PC-9 (cell line): ENCODE measurements around the gene RAP1GAP2. TPM values are rescaled to one million over a fixed set of nuclear protein-coding genes. Genes with fewer than 3 reads are reported as not detected.

Source experiments
- BruUV-seq: library from RNA; stranded (reverse); fragments of 400-500 nt; replicated peaks from 2 replicates; lab custom pipeline; 2021; lab: Mats Ljungman, UMichigan
- CTCF ChIA-PET: fragments of 300-600 bp; sonication (Branson Sonifier 250); formaldehyde crosslinking; loops from one replicate; lab custom pipeline; 2022; ENCODE audit warnings: antibody characterized with exemption; lab: Charles Lee
- POLR2A ChIA-PET: fragments of 300-600 bp; sonication (Branson Sonifier 250); formaldehyde crosslinking; loops from one replicate; lab custom pipeline; 2022; ENCODE audit warnings: antibody characterized with exemption; ENCODE audit not compliant: unreplicated experiment; lab: Charles Lee
- DNase-seq, 2 experiments: peaks; one replicate each; pipeline versions ENCODE4 v3.0.0 to v3.0.0-alpha.2; 2015 to 2022; ENCODE audit warnings: mixed read lengths in 1 of 2
- H2AFZ ChIP-seq: fragments of 200-600 bp; sonication (generic); 2 replicates; pipeline ENCODE4 v1.8.1; 2017; ENCODE audit warnings: antibody characterized with exemption
- H3F3A ChIP-seq: fragments of 200-600 bp; sonication (generic); 2 replicates; pipeline ENCODE4 v1.8.1; 2017; ENCODE audit warnings: antibody characterized with exemption, mild to moderate bottlenecking, low read depth; ENCODE audit not compliant: insufficient read depth
- H3K27ac ChIP-seq: fragments of 200-600 bp; sonication (generic); 2 replicates; pipeline ENCODE4 v1.6.1; 2016; ENCODE audit warnings: mixed run types
- H3K27me3 ChIP-seq: fragments of 200-600 bp; sonication (generic); 2 replicates; pipeline ENCODE4 v1.6.1; 2016; ENCODE audit warnings: low read depth, mixed run types; ENCODE audit not compliant: insufficient read depth
- H3K36me3 ChIP-seq: fragments of 200-600 bp; sonication (generic); 2 replicates; pipeline ENCODE4 v1.6.1; 2016; ENCODE audit warnings: low read depth, mixed run types
- H3K4me1 ChIP-seq: fragments of 200-600 bp; sonication (generic); replicated peaks from 2 replicates; pipeline ENCODE4 v1.6.1; 2016; ENCODE audit warnings: mixed run types; ENCODE audit not compliant: insufficient read depth
- H3K4me2 ChIP-seq: fragments of 200-600 bp; sonication (generic); 2 replicates; pipeline ENCODE4 v1.6.1; 2017; ENCODE audit warnings: mixed run types
- H3K4me3 ChIP-seq: fragments of 200-600 bp; sonication (generic); 2 replicates; pipeline ENCODE4 v1.6.1; 2016; ENCODE audit warnings: mixed run types
- H3K79me2 ChIP-seq: fragments of 200-600 bp; sonication (generic); 2 replicates; pipeline ENCODE4 v1.6.1; 2017; ENCODE audit warnings: low read depth, mixed run types
- H3K9me2 ChIP-seq: fragments of 200-600 bp; sonication (generic); 2 replicates; pipeline ENCODE4 v1.8.1; 2017; ENCODE audit warnings: mild to moderate bottlenecking; ENCODE audit not compliant: insufficient read depth
- H3K9me3 ChIP-seq: fragments of 200-600 bp; sonication (generic); 2 replicates; pipeline ENCODE4 v1.8.1; 2016; ENCODE audit warnings: low read depth; ENCODE audit not compliant: insufficient read depth
- H4K20me1 ChIP-seq: fragments of 200-600 bp; sonication (generic); 2 replicates; pipeline ENCODE4 v1.8.1; 2017; ENCODE audit not compliant: insufficient read depth
- EZH2 ChIP-seq: fragments of 200-600 bp; sonication (generic); IDR thresholded peaks from 2 replicates; pipeline ENCODE4 v1.8.0; 2017; ENCODE audit warnings: antibody characterized with exemption, low read depth
- intact Hi-C: fragments of 100-400 bp; cut with micrococcal nuclease; formaldehyde crosslinking; loops from one replicate; pipeline ENCODE4 v1.10.0; 2022; ENCODE audit not compliant: unreplicated experiment
- total RNA-seq: library from RNA; stranded (reverse); gene quantifications from 2 replicates; pipeline ENCODE4 v1.2.3, GENCODE V29; 2021
- TF ChIP-seq, protein P1 (sequence below): fragments of 200-600 bp; sonication (generic); conservative IDR thresholded peaks from 2 replicates; pipeline ENCODE4 v1.6.1; 2017; ENCODE audit warnings: mixed run types, antibody characterized with exemption, mild to moderate bottlenecking, moderate library complexity

RAP1GAP2 gene
- total RNA-seq, 1 experiment from 2014 or later, result 10.1 TPM

DNA sequence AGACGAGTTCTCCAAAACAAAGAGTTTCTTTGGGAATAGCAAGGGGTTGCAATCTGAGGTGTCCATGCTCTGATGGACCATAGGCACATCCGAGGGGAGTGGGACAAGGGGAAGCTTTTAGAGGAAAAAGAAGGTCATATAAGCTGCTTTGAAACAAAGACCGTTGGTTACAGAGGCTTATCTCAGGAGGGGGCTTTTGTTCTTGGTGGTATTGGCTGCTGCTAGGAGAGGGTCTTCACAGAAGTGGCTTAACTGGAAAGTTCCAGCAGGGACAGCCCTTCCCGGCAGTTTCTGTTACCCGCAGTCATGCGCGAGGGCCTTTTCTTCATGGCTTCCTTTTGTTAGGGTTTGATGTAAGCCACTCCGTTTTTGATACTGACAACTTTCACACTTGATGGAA is 76.0 kb downstream of the RAP1GAP2 start:
- no peaks in the 10 kb centered on the region for H3K36me3 ChIP-seq
- H3K9me2 ChIP-seq, result no peaks in the 10 kb centered on the region
- POLR2A ChIA-PET, result no interaction called here
- H3K4me2 ChIP-seq, result no peak overlapping the region
- intact Hi-C loops, result no loop called here
- DNase-seq, result no peak
- H3K9me3 ChIP-seq, result no peaks in the 10 kb centered on the region
- BruUV-seq, result no TSS peak
- no peaks in the 10 kb centered on the region for H4K20me1 ChIP-seq
- CTCF ChIA-PET, result no interaction called here
- H3F3A ChIP-seq, result no peaks in the 10 kb centered on the region
- TF ChIP-seq EZH2, result no peak
- TF ChIP-seq, protein P1, sequence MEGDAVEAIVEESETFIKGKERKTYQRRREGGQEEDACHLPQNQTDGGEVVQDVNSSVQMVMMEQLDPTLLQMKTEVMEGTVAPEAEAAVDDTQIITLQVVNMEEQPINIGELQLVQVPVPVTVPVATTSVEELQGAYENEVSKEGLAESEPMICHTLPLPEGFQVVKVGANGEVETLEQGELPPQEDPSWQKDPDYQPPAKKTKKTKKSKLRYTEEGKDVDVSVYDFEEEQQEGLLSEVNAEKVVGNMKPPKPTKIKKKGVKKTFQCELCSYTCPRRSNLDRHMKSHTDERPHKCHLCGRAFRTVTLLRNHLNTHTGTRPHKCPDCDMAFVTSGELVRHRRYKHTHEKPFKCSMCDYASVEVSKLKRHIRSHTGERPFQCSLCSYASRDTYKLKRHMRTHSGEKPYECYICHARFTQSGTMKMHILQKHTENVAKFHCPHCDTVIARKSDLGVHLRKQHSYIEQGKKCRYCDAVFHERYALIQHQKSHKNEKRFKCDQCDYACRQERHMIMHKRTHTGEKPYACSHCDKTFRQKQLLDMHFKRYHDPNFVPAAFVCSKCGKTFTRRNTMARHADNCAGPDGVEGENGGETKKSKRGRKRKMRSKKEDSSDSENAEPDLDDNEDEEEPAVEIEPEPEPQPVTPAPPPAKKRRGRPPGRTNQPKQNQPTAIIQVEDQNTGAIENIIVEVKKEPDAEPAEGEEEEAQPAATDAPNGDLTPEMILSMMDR, result no peak
- peaks cover 5% of the 10 kb centered on the region; the same call in 1 of the 2 replicates for H3K4me1 ChIP-seq
- no peak overlapping the region for H3K27ac ChIP-seq
- no peak overlapping the region for H2AFZ ChIP-seq
- H3K4me3 ChIP-seq, result no peak overlapping the region
- no peaks in the 10 kb centered on the region for H3K27me3 ChIP-seq
- no peaks in the 10 kb centered on the region for H3K79me2 ChIP-seq

DNA sequence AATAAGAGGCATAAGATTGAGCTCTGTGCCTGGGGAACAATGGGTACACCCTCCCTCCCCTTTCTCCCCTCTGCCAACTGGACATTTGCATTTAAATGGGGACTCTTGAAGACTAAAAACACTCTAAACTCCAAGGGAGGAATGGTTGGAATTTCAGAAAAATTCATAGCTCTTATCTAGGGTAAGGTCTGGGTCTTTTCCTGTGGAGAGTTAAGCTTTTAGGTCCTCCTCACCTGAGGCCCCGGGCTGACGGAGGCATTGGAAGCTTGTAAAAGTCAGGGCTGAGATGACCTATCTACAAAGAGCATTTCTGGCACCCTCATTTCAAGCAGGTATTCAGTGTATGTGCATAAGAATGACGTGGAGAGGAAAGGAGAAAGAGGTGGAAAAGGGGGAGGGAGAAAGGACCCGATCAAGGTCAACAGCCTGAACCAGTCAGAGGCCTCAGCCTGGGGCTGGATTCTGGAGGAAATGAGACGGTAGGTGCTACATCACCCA is 78.0 kb downstream of the RAP1GAP2 start:
- Histone ChIP-seq H3K4me1 (no peaks in the 10 kb centered on the region), H4K20me1 (no peaks in the 10 kb centered on the region), H2AFZ (no peak overlapping the region), H3K4me2 (no peak overlapping the region), H3K27ac (no peak overlapping the region), H3K79me2 (no peaks in the 10 kb centered on the region), H3K4me3 (no peak overlapping the region), H3K9me2 (no peaks in the 10 kb centered on the region), H3K9me3 (no peaks in the 10 kb centered on the region), H3K36me3 (no peaks in the 10 kb centered on the region), H3F3A (no peaks in the 10 kb centered on the region), H3K27me3 (no peaks in the 10 kb centered on the region)
- peak in 1 of 2 experiments; percentile 24 for DNase-seq
- POLR2A ChIA-PET, result interaction anchor here (0.6 kb wide), 1 partner anchor 492 kb away, joined by 4 read pairs; no protein-coding TSS in a partner anchor
- TF ChIP-seq, protein P1, result no peak
- no peak for TF ChIP-seq EZH2
- CTCF ChIA-PET, result no interaction called here
- intact Hi-C loops, result no loop called here
- BruUV-seq, result no TSS peak

DNA sequence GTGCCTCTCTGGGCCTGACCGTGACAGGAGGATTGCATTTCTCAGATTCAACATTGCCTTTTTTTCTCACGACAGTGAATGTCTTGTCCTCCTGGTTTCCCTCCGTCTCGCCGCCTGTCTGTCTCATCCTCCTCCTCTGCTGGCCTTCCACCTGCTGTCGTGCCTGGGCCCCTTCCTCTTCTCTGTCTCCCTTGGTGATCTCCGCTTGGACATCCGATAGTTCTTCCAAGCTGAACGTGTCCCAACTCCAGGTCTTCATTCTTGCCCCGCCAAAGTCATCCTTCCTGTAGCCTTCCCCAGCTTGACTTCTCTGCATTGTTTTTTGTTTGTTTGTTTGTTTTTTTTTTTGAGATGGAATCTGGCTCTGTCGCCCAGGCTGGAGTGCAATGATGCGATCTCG is 79.4 kb downstream of the RAP1GAP2 start:
- H3K4me1 ChIP-seq, result no peaks in the 10 kb centered on the region
- no peak overlapping the region for H3K27ac ChIP-seq
- H3K4me2 ChIP-seq, result no peak overlapping the region
- H3K27me3 ChIP-seq, result no peaks in the 10 kb centered on the region
- no TSS peak for BruUV-seq
- no peaks in the 10 kb centered on the region for H3K79me2 ChIP-seq
- ChIA-PET POLR2A (interaction anchor here (0.6 kb wide), 1 partner anchor 8 kb away, joined by 6 read pairs; no protein-coding TSS in a partner anchor), CTCF (no interaction called here)
- no peaks in the 10 kb centered on the region for H3K36me3 ChIP-seq
- no peaks in the 10 kb centered on the region for H4K20me1 ChIP-seq
- no peak for DNase-seq
- intact Hi-C loops, result no loop called here
- H2AFZ ChIP-seq, result no peak overlapping the region
- no peaks in the 10 kb centered on the region for H3F3A ChIP-seq
- no peaks in the 10 kb centered on the region for H3K9me3 ChIP-seq
- TF ChIP-seq EZH2, result no peak
- TF ChIP-seq, protein P1, result no peak
- no peak overlapping the region for H3K4me3 ChIP-seq
- H3K9me2 ChIP-seq, result no peaks in the 10 kb centered on the region
